Effector CD4-positive, alpha-beta T cell (primary cell): ENCODE results near the gene TECPR1.
"Not testable (repeated sequence)": the region's sequence is repeated elsewhere in the genome, so short reads cannot be mapped to it uniquely, and the experiment has no call there.

Experiments
- DNase-seq: peaks from one replicate; pipeline ENCODE4 v3.0.0-alpha.2; 2020

TECPR1 gene

DNA sequence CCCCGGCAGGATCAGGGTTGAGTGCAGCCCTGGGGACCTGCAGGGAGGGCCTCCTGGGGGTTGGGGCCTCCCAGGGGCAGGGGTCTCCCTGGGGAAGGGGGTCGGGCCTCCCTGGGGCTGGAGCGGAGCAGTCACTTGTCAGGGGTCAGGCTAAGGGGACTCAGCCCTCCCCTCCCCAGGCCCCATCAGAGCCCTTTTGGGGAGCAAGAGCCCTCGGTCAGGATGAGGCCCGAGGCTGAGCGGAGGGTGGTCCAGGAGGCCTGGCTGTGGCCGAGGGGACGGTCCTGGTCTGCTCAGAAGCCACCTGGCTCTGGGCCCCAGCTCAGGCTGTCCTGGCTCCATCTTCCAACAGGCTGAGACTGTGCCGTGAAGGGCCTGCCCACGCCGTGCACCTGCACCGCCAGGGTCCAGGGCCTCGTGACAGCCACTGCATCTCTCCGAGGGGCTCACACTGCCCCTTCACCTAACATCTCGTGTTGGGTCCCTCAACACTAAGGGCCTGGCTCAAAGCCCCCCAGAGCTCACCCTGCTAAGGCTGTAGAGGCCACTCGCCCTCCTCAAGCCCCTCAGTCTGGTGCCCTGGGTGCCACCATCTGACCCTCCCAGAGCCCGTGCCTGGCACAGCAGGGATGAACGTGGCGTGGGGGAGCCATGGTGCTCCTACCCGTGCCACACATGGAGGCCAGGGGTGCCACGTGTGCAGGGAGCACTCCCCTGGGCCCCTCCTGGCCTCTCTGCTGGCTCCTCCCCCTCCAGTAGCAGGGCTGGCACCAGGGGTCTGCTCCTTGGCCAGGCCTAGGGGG is 27.9 kb downstream of the TECPR1 start:
- DNase-seq = no peak

DNA sequence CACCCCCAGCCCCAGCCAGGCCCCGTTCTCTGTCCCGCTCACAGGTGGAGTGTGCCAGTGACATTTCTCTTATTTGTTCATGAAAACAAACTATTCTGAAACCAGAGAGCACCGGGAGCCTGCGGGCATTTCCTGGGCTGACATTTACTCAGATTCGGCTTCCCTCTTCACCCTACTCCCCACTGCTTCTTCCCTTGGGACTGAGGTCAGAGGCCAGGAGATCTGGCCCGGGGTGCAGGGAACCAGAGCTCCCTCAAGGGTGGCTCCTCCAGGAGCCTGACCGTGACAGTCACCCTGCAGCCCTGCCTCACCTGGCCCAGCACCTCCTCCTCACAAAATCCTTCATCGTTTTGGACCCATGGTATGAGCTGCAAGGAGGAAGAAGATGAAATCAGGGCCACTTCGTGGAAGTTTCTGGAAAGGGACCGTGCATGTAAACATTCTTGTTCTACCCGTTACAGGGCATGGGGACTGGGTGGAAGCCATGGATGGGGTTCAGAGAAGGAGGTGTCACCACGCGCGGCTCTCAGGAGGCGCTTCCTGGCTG is 28.6 kb downstream of the TECPR1 start:
- DNase-seq = no peak

DNA sequence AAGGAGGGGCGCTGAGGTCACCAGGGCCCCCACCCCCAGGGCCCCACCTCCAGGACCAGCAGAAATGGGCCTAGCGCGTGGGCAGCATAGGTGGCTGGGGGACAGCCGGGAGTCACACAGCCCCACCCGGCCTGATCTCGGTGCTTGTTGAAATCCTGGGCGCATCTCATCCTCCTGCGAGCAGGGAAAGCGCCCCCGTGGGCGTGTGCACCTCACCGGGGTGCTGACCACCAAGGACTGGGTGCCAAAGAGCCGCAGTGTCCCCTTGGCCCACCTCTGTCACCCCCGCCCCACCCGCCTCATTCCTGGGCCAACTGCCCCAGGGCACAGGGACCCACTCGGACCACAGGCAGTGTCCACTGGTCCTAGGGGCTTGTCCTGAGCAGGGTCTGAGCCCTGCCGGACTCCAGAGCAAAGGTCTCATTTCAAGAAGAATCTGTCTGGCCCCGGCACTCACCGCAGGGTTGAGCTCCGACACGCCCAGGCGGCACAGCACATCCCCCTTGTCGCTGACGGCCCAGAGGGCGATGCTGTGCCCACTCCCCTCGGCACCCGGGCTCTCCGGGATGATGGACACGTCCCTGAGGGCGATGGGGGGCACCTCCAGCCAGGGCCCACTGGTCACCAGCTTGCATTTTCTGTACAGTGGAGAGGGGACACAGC is 29.4 kb downstream of the TECPR1 start:
- DNase-seq = no peak

DNA sequence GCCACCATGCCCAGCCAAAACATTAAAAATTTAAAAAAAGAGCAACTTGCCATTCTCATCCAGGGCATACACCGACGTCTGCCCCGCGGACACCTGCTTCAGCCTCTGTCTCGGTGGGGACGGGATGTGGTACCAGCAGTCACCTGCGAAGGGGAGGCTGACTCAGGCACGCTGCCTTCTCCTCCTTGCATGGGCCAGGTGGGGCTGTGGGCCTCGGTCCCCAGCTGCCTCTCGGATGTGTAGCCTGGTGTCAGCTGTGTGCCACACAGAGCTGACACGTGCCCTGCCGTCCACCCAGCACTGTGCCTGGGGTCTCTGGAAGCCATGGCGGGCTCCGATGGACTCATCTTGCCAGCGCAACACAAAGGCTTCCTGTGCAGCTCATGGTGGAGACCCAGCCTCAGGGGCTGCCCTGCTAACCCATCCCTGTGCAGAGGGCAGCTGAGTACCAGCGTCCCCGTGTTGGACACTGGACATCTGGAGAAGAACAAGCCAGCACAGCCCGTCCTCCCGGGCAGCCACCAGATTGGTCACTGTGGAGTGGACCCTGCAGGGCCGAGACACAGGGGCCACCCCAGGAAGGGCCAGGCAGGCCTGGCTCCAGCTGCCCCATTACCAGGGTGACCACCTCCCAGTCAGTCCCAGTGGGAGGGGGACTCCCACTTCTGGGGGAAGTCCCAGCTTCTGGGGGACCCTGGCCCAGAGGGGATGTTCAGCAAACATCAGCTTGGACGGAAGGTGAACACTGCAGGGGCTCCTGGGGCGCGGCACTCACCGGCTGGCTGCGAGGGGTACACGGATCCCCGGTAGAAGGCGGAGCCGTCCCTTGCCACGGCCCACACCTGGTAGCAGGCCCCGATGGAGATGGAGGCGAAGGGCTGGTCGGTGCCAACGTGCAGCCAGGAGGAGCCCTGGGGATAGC is 30.2 kb downstream of the TECPR1 start:
- no peak for DNase-seq

DNA sequence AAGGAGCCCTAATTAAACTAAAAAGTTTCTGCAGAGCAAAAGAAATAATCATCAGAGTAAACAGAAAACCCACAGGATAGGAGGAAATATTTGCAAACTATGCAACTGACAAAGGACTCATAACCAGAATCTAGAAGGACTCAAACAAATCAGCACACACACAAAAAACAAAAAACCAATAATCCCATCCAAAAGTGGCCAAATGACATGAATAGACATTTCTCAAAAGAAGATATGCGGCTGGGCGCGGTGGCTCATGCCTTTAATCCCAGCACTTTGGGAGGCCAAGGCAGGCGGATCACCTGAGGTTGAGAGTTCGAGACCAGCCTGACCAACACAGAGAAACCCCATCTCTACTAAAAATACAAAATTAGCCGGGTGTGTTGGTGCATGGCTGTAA is 32.6 kb downstream of the TECPR1 start:
- not testable (repeated sequence) for DNase-seq

DNA sequence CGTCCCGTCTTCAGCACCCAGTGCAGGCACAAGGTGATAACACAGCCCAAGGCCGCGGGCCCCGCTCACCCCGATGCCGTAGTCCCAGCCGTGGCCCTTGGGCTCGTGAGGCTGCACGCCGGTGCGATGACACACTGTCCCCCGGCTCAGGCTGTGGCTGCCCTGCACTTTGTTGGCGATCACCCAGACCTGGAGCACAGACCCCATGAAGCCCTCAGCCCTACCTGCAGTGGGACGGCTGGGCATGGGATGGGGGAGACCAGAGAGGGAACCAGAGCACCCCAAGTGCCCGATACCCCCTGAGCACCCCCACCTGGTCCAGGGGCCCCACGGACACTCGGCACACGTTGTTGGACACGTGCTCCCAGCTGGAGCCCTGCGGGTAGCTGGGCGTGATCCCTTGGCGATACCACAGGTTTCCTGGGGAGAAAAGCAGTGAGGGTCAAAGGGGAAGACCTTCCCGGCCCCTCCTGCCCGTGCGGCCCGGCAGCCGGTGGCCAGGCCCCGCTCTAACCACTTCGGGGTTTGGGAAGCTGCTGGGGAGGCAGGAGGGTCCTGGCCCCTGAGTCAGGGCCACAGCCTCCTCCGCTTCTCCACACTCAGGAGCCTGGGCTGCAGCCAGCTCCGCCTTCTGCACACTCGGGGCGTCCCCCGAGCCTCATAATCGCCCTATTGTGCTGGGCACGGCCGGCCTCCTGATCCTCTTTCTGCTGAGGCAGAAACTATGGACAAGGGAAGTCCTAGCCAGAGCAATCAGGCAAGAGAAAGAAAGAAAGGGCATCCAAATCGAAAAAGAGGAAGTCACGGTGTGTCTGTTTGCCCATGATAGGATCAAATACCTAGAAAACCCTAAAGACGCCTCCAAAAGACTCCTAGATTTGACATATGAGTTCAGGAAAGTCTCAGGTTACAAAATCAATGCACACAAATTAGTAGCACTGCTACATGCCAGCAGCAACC is 34.1 kb downstream of the TECPR1 start:
- DNase-seq = no peak

DNA sequence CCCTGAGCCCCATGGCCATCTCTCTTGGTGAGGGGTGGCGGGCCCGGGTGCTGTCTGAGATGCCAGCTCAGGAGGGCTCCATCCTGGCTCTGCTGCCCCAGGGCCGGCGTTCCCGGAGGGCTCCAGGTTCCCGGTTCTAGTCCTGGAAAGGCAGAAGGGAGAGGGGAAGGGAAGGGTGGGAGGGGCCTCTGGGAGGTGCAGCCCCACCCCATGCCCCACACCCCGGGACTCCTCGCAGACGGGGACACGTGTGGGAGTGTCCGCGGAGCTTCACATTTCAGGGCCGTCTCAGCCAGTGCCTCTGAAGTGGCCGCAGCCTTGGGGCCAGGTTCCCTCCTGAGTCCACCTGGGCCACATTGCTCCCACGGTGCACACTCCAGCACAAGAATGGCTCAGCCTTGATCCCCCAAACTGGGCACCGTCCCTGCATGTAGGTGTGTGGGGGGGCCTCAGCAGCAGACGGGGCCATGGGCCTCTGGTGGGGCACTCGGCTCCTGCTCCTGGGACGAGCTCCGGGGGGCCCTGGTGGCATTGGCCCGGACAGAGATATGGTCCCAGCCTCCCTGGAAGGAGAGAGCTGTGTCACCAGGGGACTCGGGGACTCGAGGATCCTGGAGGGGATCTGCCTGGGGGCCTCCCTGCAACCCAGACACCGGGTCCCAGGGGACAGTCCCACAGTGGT is 35.0 kb downstream of the TECPR1 start:
- no peak for DNase-seq

DNA sequence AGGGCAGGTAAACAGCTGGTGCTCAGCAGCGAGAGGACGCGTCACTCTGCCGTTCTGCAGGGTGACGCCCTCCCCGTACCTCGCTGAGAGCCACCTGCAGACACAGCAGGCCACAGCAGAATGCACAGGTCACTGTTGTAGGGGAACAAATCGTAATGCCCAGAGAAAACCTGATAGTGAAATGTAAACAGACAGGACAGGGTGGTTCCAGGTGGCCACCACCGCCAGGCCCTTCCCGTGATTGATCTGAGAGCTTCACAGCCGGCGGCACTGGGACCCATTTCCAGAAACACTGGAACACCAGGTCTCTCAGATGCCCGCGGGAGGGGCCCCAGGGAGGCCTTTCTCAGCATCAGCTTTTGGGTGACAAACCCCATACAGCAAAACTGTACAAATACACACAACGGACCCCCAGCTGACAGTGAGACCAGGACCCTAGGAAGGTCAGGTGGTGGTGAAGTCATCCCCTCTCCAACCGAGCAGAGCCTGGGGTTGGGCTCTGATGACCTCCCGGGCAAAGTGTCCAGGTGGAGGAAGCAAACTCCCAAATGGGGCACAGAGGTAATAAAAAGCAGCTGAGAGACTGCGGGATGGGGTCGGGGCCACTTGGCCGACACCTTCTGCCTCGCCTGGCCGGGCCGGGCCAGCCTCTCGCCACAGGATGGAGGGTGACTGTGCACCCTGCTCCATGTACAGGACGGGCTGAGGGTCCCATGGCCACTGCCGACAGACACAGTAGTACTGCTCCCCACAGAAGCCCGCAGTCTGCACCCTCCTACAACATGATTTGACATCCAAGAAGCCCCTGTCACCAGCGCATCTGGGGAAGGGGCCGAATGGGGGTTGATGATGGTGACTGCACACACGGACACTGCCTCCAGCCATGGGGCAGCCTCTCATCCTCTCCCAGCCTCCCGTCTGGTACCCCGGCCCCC is 36.2 kb downstream of the TECPR1 start:
- DNase-seq = no peak

DNA sequence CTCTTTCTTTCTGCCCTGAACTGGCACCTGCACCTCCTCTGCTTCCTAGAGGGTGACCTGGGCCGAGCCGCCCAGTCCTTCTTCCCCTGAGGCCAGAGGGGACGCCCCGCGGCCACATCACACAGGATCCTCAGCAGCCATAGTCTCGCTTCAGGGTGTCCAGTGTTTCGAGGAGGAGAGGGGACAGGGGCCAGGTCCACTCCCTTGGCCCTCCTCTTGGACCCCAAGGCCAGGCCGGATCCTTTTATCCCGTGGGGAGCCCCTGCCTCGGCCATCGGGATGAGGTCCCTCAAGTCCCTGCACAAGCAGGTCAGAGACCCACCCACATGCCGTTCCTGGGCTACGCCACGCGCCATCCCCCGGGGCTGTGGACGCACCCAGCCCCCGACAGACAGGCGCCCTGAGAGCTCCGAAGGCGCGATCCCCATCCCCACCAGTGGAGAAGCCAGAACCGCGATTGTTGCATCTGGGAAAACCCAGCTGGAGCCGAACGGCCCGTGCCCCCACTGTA is 37.2 kb downstream of the TECPR1 start:
- DNase-seq = no peak

DNA sequence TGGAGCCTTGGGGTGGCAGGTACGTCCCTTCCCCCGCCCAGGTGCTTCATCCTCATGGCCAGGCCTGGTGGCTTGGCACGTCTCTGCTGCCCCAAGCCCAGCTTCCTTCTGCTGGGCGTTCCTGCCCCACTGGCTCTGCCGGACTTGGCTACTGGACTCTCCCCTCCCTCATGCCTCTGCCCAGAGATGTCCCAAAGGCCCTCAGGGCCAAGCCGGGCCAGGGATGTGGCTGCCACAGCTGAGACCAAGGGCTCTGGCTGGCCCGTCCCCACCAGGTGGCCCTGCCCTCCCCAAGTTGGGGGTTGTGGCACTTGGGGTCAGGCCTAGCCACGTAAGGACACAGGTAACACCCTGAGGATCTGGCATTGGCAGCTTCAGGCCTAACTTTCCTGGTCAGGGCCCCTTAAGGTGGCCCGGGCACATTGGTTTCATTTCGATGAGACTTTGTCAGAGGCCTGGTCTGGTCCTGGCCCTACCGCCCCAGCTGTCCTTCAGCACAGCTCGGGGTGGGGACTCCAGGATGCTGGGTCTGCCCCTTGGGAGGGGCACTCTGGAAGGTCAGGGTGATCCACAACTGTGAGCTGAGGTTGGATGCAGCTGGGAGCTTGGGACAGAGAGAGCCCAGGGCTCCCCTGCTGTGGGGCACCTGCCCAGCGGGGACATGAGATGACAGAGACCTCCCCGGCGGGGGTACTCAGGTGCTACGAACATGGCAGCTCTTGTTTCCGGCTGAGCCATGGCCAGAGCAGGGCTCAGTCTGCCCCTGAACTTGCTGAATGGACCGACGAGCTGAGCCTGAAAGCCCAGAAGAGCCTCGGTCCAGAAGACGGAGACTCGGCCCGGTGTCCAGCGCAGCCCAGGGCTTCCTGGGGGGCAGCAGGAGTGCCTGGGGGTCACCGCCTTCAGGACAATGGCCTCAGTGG is 37.9 kb downstream of the TECPR1 start:
- DNase-seq = no peak

DNA sequence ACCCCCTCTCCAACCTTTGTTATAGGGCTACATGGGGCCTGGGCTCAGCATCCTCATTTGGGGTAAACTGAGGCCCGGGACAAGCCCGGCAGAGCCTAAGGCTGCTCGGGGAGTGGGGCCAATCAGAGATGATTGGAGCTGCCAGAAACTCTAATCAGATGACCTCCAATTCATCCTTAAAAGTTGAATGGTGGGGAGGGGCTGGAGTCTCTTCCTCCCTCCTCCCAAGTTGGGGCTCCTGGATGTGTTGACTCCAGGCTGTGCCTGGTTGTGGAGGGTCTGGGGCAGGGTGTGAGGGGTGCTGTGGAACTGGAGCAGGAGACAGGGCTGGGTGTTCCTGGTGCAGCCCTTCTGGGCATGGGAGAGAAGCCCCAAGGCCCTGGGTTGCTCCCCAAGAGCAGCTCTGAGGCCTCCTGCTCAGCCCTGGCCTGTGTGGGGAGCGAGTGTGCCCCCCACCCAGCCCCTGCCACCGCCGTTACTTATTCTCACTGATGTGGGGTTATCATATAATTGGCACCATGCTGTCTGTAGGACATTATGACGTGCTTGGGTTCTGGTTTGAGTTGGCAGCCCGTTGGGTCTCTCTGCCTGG is 38.6 kb downstream of the TECPR1 start:
- DNase-seq = no peak

DNA sequence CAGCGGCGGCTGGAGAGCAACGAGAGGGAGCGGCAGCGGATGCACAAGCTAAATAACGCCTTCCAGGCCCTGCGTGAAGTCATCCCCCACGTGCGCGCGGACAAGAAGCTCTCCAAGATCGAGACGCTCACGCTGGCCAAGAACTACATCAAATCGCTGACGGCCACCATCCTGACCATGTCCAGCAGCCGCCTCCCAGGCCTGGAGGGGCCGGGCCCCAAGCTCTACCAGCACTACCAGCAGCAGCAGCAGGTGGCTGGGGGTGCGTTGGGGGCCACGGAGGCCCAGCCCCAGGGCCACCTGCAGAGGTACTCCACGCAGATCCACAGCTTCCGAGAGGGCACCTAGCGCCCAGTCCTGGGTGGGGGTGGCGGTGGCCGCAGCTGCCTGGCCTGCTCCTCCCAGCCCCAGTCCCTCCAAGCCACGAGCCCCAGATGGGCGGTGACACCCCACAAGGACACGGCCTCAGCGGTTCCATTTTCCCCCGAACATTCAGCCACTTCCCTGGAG is 39.4 kb downstream of the TECPR1 start:
- DNase-seq = no peak

DNA sequence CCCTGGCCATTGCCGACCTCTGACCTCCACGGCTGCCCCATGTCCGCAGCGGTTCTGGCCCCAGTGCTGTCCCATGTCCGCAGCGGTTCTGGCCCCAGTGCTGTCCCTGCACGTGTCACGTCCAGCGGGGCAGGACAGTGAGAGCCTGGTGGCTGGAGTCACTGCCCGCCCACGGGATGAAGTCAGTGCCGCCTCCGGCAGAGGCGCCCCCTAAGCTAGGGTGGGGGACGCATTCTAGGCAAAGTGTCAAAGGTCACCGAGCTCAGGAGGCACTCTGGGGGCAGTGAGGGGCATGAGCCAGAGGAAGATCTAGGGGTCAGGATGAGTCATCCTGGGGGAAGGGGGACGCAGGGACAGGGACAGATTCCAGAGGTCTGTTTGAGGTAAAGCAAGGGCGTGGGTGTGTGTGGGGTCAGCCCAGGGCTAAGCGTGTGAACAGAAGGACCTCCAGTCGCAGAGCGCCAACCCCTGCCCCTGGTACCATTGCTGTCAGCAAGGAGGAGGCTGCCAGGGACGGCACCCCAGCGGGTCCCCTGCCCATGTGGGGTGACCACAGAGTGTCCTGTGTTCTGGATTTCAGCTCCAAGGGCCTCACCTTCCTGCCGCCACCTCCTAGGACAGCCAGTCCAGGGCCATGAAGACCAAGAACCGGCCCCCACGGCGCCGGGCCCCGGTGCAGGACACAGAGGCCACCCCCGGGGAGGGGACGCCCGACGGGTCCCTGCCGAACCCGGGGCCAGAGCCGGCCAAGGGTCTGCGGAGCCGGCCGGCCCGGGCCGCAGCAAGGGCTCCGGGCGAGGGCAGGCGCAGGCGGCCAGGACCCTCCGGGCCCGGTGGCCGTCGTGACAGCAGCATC is 40.1 kb downstream of the TECPR1 start:
- DNase-seq = no peak

DNA sequence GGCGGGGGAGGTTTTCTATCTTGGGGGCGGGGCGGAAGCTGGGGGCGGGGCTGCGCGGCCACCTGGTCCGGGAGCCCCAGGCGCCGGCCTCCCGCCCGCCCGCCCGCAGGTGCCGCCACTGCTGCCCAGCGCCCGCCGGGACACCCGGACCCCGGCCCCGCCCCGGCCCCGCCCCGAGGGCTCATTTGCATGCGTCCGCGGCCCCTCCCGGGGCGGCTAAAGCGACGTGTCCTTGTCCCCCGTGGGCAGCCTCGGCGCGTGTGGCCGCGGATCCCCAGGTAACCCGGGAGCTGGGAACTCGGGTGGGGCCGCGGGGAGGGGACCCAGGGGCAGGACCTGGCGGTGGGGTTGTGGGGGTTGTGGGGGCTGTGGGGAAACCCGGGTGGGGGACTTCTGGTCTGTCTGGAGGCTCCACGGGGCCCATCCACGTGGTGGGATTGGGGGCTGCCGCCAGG is 40.8 kb downstream of the TECPR1 start, which contains the start of gene BHLHA15:
Gene BHLHA15, plus strand, starts transcription at position 219 of the 455 bp plus-strand sequence. CDS start 871 bp downstream, outside the sequence.
- DNase-seq = no peak

DNA sequence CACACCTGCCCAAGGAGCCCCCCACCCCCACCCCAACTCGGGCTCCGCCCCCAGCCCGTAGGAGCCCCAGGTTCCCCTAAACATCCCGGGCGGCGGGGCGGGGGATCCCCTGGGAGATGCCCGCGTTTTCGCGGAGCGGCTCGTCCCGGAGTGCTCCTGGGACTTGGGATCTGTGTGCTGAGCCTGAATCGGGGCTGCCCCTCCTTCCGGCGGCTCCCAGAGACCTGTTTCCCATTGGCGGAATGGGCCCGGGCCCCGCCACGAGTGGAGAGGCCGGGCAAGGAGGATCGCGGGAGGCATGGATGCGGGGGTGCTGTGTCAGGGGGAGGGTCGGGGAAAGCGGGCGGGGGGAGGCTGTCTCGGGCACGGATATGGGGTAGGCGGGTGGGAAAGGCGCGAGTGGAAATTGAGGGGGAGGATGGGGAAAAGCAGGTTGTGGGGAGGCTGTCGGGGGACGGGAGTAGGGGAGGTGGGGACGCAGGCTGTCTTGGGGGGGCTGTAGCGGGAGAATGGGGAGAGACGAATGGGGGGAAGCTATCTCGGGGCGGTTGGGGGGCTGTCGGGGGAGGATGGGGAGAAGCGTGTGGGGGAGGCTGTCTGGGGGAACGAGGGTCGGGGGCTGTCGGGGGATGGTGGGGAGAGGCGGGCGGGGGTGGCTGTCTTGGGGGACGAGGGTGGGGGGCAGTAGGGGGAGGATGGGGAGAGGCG is 41.4 kb downstream of the TECPR1 start:
- no peak for DNase-seq
